ENCODE measurements around the gene TRO.

GRCh38 chrX:54934058-54934457, 13.4 kb downstream of the TRO start:
- TF ChIP-seq CTCF (IDR thresholded peaks at IDR 0.05) (no peak), POLR2A (IDR thresholded peaks at IDR 0.05) (no peak)

All from Peyer's patch (tissue), 4 donors.